Gastroesophageal sphincter (tissue), 4 donors: ENCODE measurements around the gene SERGEF. TPM values are rescaled to one million over a fixed set of nuclear protein-coding genes. Genes with fewer than 3 reads are reported as not detected.

ENCODE experiments used
- ATAC-seq: fragments of 150-250 bp; one replicate; pipeline ENCODE4 v1.9.1; 2016; ENCODE audit warnings: mild to moderate bottlenecking, moderate library complexity
- H3K27ac ChIP-seq, 4 donors: fragments of 200-600 bp; sonication (generic) in 3 of 4; 1 replicate in 3 of 4; 2 replicates in 1 of 4; pipeline ENCODE4 v1.5.1; 2016 to 2019
- H3K27me3 ChIP-seq: fragments of 200-600 bp; sonication (generic); one replicate; pipeline ENCODE4 v1.5.1; 2019
- H3K36me3 ChIP-seq, 2 donors: fragments of 200-600 bp; sonication (generic); one replicate each; pipeline ENCODE4 v1.5.1; 2019; ENCODE audit warnings: control low read depth in 1 of 2
- H3K4me1 ChIP-seq, 3 donors: fragments of 200-600 bp; sonication (generic); 1 replicate in 2 of 3; 2 replicates in 1 of 3; pipeline ENCODE4 v1.5.1; 2016 to 2019; ENCODE audit warnings: control low read depth in 2 of 3
- H3K4me3 ChIP-seq, 2 donors: fragments of 200-600 bp; sonication (generic); one replicate each; pipeline ENCODE4 v1.5.1; 2019; ENCODE audit warnings: mild to moderate bottlenecking in 1 of 2, moderate library complexity in 1 of 2
- H3K9me3 ChIP-seq, 3 donors: fragments of 200-600 bp; sonication (generic); one replicate each; pipeline ENCODE4 v1.5.1; 2017 to 2019; ENCODE audit warnings: control low read depth in 2 of 3
- EP300 ChIP-seq: sonication (generic); formaldehyde crosslinking; IDR thresholded peaks from one replicate; pipeline ENCODE4 v1.6.1; 2017; ENCODE audit warnings: antibody characterized with exemption, mild to moderate bottlenecking
- POLR2A ChIP-seq, 2 donors: fragments of 450-650 bp; IDR thresholded peaks; one replicate each; pipeline ENCODE4 v1.6.1; 2017; ENCODE audit warnings: antibody characterized with exemption in 2 of 2, mild to moderate bottlenecking in 2 of 2, moderate library complexity in 1 of 2
- POLR2AphosphoS5 ChIP-seq: sonication (generic); formaldehyde crosslinking; IDR thresholded peaks from one replicate; pipeline ENCODE4 v1.6.1; 2017; ENCODE audit warnings: antibody characterized with exemption
- WGBS, 2 donors: methylation state at CpG; one replicate each; pipeline ENCODE4 v1.1.5; 2018; ENCODE audit warnings: low coverage in 1 of 2; 5-methylcytosine and 5-hydroxymethylcytosine counted together
- total RNA-seq, 4 donors: library from RNA; depleted of rRNA; stranded (reverse); fragments of >200 nt; gene quantifications; one replicate each; pipeline ENCODE4 v1.1.0, GENCODE V29; 2016
- TF ChIP-seq, protein P1 (sequence below), 4 experiments: fragments of 200-600 bp in 2 of 4; fragments of 450-650 bp in 2 of 4; sonication (generic) in 1 of 4; IDR thresholded peaks; one replicate each; pipeline ENCODE4 v1.5.1; 2017 to 2019; ENCODE audit warnings: antibody characterized with exemption in 4 of 4, mild to moderate bottlenecking in 2 of 4, moderate library complexity in 2 of 4

The SERGEF gene
- total RNA-seq, 4 donors from 2014 or later: 35.5 to 42.5 (median 36.3) TPM

DNA sequence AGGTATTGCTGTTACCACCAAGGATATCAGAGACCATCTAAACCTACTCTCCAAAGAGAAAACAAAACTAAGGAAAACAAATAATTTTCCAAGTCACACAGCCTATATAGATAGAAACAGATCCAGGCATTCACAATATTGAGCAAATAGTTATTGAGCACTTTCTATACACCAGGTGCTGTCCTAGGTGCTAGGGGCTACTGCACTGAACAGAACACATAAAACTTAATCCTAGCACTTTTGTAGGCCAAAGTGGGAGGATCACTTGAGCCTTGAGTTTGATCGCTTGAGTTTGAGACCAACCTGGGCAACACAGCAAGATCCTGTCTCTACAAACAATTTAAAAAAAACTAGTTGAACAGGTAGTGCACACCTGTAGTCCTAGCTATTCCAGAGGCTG lies 44.6 kb downstream of the SERGEF start:
- WGBS, 2 donors: 100% methylated on average over 1 of the region's 1 CpG; no CpG with 5 or more reads in 1 of the 2 donors
- H3K36me3 ChIP-seq: peaks cover 0 to 64% of the 10 kb centered on the region in 2 donors
- H3K9me3 ChIP-seq: no peaks in the 10 kb centered on the region
- H3K27me3 ChIP-seq: no peaks in the 10 kb centered on the region
- H3K4me3 ChIP-seq: no peak overlapping the region
- no peak overlapping the region for H3K27ac ChIP-seq
- no peak for ATAC-seq
- H3K4me1 ChIP-seq: peaks cover 0 to 9% (median 0%) of the 10 kb centered on the region in 3 donors
- TF ChIP-seq EP300 (no peak), POLR2AphosphoS5 (no peak), POLR2A (IDR thresholded peaks at IDR 0.05) (no peak)
- TF ChIP-seq, protein P1, sequence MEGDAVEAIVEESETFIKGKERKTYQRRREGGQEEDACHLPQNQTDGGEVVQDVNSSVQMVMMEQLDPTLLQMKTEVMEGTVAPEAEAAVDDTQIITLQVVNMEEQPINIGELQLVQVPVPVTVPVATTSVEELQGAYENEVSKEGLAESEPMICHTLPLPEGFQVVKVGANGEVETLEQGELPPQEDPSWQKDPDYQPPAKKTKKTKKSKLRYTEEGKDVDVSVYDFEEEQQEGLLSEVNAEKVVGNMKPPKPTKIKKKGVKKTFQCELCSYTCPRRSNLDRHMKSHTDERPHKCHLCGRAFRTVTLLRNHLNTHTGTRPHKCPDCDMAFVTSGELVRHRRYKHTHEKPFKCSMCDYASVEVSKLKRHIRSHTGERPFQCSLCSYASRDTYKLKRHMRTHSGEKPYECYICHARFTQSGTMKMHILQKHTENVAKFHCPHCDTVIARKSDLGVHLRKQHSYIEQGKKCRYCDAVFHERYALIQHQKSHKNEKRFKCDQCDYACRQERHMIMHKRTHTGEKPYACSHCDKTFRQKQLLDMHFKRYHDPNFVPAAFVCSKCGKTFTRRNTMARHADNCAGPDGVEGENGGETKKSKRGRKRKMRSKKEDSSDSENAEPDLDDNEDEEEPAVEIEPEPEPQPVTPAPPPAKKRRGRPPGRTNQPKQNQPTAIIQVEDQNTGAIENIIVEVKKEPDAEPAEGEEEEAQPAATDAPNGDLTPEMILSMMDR (IDR thresholded peaks at IDR 0.05): no peak

DNA sequence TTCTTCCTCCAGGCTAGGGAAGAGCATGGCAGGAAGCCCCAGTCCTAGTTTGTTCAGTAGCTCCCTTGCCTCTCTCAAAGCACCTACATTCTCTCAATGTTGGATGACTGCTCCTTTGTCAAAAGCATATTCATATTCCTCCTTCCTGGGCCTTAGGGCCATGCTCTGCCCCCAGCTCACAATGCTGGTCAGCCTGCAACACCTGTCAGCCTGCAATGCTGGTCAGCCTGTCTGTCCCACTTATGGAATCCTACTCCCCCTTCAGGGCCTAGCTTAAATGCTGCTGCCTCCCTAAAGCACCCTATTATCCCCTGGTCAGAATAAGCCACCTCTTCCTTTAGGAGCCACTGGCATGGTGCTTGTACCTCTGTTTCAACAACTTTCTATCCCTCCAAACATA lies 45.2 kb downstream of the SERGEF start:
- H3K27ac ChIP-seq: no peak overlapping the region
- peaks cover 0 to 58% of the 10 kb centered on the region in 2 donors for H3K36me3 ChIP-seq
- no peak overlapping the region for H3K4me3 ChIP-seq
- TF ChIP-seq EP300 (no peak), POLR2AphosphoS5 (no peak), POLR2A (IDR thresholded peaks at IDR 0.05) (no peak)
- TF ChIP-seq, protein P1 (IDR thresholded peaks at IDR 0.05): no peak
- H3K4me1 ChIP-seq: peaks cover 0 to 4% (median 0%) of the 10 kb centered on the region in 3 donors
- no peak for ATAC-seq
- no peaks in the 10 kb centered on the region for H3K27me3 ChIP-seq
- no peaks in the 10 kb centered on the region for H3K9me3 ChIP-seq

DNA sequence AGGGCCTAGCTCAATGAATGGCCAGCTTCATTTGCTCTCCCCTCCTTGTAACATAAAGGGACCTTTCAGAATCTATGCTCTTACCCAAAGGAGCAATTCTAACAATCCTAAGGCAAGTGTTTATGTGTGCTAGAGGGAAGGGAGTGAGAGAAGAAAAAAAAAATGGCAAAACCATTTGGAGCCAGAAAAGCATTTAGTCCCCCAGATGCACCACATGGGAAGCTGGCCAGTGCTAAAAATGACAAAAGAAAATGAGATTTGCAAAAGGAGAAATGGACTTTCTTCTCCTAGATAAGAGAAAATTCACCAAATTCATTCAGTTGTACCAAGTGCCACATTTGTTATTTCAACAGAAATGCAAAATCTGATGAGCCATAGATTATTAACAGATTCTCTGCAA lies 52.8 kb downstream of the SERGEF start:
- Histone ChIP-seq H3K36me3 (peaks cover 0 to 79% of the 10 kb centered on the region in 2 donors), H3K4me3 (no peak overlapping the region), H3K4me1 (no peaks in the 10 kb centered on the region), H3K9me3 (no peaks in the 10 kb centered on the region), H3K27me3 (no peaks in the 10 kb centered on the region), H3K27ac (no peak overlapping the region)
- TF ChIP-seq, protein P1 (IDR thresholded peaks at IDR 0.05): no peak
- TF ChIP-seq EP300 (no peak), POLR2AphosphoS5 (no peak), POLR2A (IDR thresholded peaks at IDR 0.05) (no peak)
- no peak for ATAC-seq

DNA sequence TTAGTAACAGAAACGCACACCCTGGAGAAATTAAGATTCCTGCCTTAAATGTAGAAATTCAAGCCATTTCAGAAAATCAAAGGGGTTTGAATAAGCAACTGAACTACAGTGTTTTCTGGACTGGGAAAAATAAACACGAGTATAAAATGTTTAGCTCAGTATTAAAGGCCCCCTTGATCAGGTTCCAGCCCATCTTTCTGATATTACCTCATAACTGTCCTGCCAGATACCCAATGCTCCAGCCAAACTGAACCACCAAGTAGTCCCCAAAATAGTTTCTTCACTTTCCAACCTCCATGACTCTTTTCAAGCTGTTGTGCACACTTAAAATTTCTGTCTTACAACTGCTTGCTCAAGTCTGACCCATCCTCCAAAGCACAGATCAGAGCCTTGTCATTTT lies 54.4 kb downstream of the SERGEF start:
- WGBS, 2 donors: 63 to 80% methylated on average over 1 to 2 of the region's 2 CpGs
- H3K36me3 ChIP-seq: peaks cover 0 to 82% of the 10 kb centered on the region in 2 donors
- no peak for TF ChIP-seq EP300
- no peak for TF ChIP-seq POLR2AphosphoS5
- TF ChIP-seq, protein P1 (IDR thresholded peaks at IDR 0.05): no peak
- TF ChIP-seq POLR2A (IDR thresholded peaks at IDR 0.05): no peak
- no peak for ATAC-seq
- H3K27ac ChIP-seq: no peak overlapping the region
- peaks cover 0 to 12% (median 0%) of the 10 kb centered on the region in 3 donors for H3K4me1 ChIP-seq
- H3K27me3 ChIP-seq: no peaks in the 10 kb centered on the region
- H3K9me3 ChIP-seq: no peaks in the 10 kb centered on the region
- H3K4me3 ChIP-seq: no peak overlapping the region

DNA sequence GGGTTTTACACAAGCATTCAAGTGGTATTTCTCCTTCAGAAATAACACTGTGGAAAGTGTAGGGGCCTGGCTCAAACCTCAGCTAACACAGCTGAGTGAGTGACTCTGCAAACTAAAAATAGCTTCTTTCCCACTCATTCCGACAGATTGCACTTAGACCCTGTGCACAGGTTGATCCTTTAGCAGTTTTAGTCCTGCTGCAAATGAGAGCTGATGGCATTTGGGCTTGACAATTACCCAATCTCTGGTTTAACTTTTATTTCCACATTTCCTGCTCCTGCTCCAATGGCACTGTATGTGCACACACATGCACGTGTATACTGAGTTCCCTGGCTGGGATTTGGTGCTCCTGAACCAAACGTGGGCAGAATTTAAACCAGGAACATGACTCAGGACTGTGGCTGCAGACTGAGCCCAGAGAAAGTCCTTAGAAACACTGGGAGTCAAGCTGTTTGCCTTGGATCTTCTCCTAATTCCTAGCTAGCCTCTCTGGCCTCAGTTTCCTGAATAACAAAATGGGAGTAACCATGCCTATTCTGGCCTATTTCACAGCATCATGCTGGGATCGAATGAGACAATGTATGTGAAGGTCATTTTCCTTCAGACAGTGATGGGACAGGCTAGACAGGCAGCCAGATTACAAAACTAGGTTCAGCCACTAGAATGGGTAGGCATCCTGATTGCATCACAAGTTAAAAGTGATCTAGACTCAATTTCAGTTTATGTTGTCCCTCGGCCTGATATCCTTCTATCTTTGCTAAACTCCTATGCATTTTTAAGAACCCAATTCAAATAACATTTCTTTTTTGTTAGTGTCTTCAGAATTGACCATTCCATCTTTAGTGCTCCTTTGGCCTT lies 58.2 kb downstream of the SERGEF start:
- Histone ChIP-seq H3K4me3 (no peak overlapping the region), H3K36me3 (peaks cover 0 to 92% of the 10 kb centered on the region in 2 donors), H3K4me1 (peaks cover 0 to 12% (median 0%) of the 10 kb centered on the region in 3 donors), H3K27ac (no peak overlapping the region), H3K27me3 (no peaks in the 10 kb centered on the region), H3K9me3 (no peaks in the 10 kb centered on the region)
- TF ChIP-seq, protein P1 (IDR thresholded peaks at IDR 0.05): no peak
- TF ChIP-seq POLR2A (IDR thresholded peaks at IDR 0.05) (no peak), EP300 (no peak), POLR2AphosphoS5 (no peak)
- WGBS, 2 donors: 53 to 71% methylated on average over 5 of the region's 5 CpGs
- ATAC-seq: no peak
